Liver (tissue), 9 donors: ENCODE measurements around the gene EFHB. TPM values are rescaled to one million over a fixed set of nuclear protein-coding genes. Genes with fewer than 3 reads are reported as not detected.

ENCODE experiments used
- DNase-seq: peaks from one replicate; pipeline ENCODE4 v3.0.0-alpha.2; 2017; ENCODE audit warnings: low spot score
- H3K27ac ChIP-seq, 2 donors: one replicate each; pipeline ENCODE4 v1.7.0; 2013; ENCODE audit warnings: inconsistent platforms in 2 of 2, low read length in 2 of 2, control low read depth in 1 of 2, low read depth in 1 of 2, mild to moderate bottlenecking in 1 of 2
- H3K27me3 ChIP-seq, 4 donors: one replicate each; pipeline versions ENCODE4 v1.6.1 to v1.7.0; 2013; ENCODE audit warnings: low read length in 3 of 4, inconsistent platforms in 1 of 4, mild to moderate bottlenecking in 1 of 4, moderate library complexity in 1 of 4; ENCODE audit not compliant: control insufficient read depth in 4 of 4, insufficient read depth in 4 of 4
- H3K36me3 ChIP-seq, 4 donors: one replicate each; pipeline versions ENCODE4 v1.6.1 to v1.7.0; 2013; ENCODE audit warnings: low read length in 3 of 4, mild to moderate bottlenecking in 3 of 4, low read depth in 1 of 4, moderate library complexity in 1 of 4; ENCODE audit not compliant: control insufficient read depth in 4 of 4, insufficient read depth in 3 of 4
- H3K4me1 ChIP-seq, 4 donors: one replicate each; pipeline versions ENCODE4 v1.6.1 to v1.7.0; 2013; ENCODE audit warnings: low read length in 3 of 4, mild to moderate bottlenecking in 3 of 4, moderate library complexity in 1 of 4; ENCODE audit not compliant: control insufficient read depth in 4 of 4, insufficient read depth in 4 of 4
- H3K4me3 ChIP-seq, 3 donors: one replicate each; pipeline versions ENCODE4 v1.6.1 to v1.7.0; 2013; ENCODE audit warnings: low read length in 3 of 3, control low read depth in 1 of 3, low read depth in 1 of 3, mild to moderate bottlenecking in 1 of 3
- H3K9ac ChIP-seq, 2 donors: one replicate each; pipeline ENCODE4 v1.7.0; 2013; ENCODE audit warnings: low read length in 2 of 2, mild to moderate bottlenecking in 2 of 2, moderate library complexity in 2 of 2, control low read depth in 1 of 2, low read depth in 1 of 2
- H3K9me3 ChIP-seq, 4 donors: one replicate each; pipeline versions ENCODE4 v1.6.1 to v1.7.0; 2013; ENCODE audit warnings: low read length in 3 of 4; ENCODE audit not compliant: control insufficient read depth in 4 of 4
- EGR1 ChIP-seq, 2 donors: IDR thresholded peaks; 2 replicates each; pipeline ENCODE4 v1.6.1; 2016 to 2018; ENCODE audit warnings: antibody characterized with exemption in 2 of 2, low read depth in 2 of 2
- FOXA1 ChIP-seq: IDR thresholded peaks from 2 replicates; pipeline ENCODE4 v1.6.1; 2016; ENCODE audit warnings: antibody characterized with exemption
- GABPA ChIP-seq, 2 donors: IDR thresholded peaks in 1 of 2; conservative IDR thresholded peaks in 1 of 2; 2 replicates each; pipeline ENCODE4 v1.6.1; 2016; ENCODE audit warnings: antibody characterized with exemption in 2 of 2, mild to moderate bottlenecking in 1 of 2, moderate library complexity in 1 of 2
- HNF4G ChIP-seq: IDR thresholded peaks from 2 replicates; pipeline ENCODE4 v1.6.1; 2016; ENCODE audit warnings: antibody characterized with exemption
- JUND ChIP-seq, 2 donors: IDR thresholded peaks; 2 replicates each; pipeline ENCODE4 v1.6.1; 2016; ENCODE audit warnings: antibody characterized with exemption in 2 of 2
- NR2F2 ChIP-seq: IDR thresholded peaks from 2 replicates; pipeline ENCODE4 v1.6.1; 2016; ENCODE audit warnings: antibody characterized with exemption
- RAD21 ChIP-seq, 2 donors: IDR thresholded peaks; 2 replicates each; pipeline ENCODE4 v1.6.1; 2016; ENCODE audit warnings: antibody characterized with exemption in 2 of 2, mild to moderate bottlenecking in 2 of 2
- RXRA ChIP-seq, 2 donors: IDR thresholded peaks; 2 replicates each; pipeline ENCODE4 v1.6.1; 2017 to 2018; ENCODE audit warnings: antibody characterized with exemption in 2 of 2, mild to moderate bottlenecking in 1 of 2
- SP1 ChIP-seq: IDR thresholded peaks from 2 replicates; pipeline ENCODE4 v1.6.1; 2018; ENCODE audit warnings: antibody characterized with exemption, mild to moderate bottlenecking
- TAF1 ChIP-seq: conservative IDR thresholded peaks from 2 replicates; pipeline ENCODE4 v1.6.1; 2016; ENCODE audit warnings: antibody characterized with exemption, mild to moderate bottlenecking
- YY1 ChIP-seq: IDR thresholded peaks from 2 replicates; pipeline ENCODE4 v1.6.1; 2016; ENCODE audit warnings: antibody characterized with exemption, mild to moderate bottlenecking
- WGBS: extraction: QIAGEN DNeasy Blood & Tissue Kit; methylation state at CpG from one replicate; pipeline ENCODE4 v1.1.7; 2013; 5-methylcytosine and 5-hydroxymethylcytosine counted together
- polyA plus RNA-seq, 2 donors: library from polyadenylated mRNA; stranded (reverse) in 1 of 2; unstranded in 1 of 2; fragments of 200-250 nt in 1 of 2; fragments of >200 nt in 1 of 2; fragmentation: Nextera tagmentation in 1 of 2; extraction: Ambion mirVana in 1 of 2; gene quantifications; one replicate each; pipeline versions ENCODE4 v1.2.1 to v1.2.3, GENCODE V29; 2013 to 2015
- total RNA-seq, 2 donors: library from RNA; depleted of rRNA; stranded (reverse); fragments of >200 nt; gene quantifications; one replicate each; pipeline ENCODE4 v1.2.3, GENCODE V29; 2014
- TF ChIP-seq, protein P1 (sequence below): IDR thresholded peaks from 2 replicates; pipeline ENCODE4 v1.6.1; 2016; ENCODE audit warnings: antibody characterized with exemption
- TF ChIP-seq, protein P2 (sequence below): IDR thresholded peaks from 2 replicates; pipeline ENCODE4 v1.6.1; 2016; ENCODE audit warnings: antibody characterized with exemption, mild to moderate bottlenecking
- TF ChIP-seq, protein P3 (sequence below): IDR thresholded peaks from 2 replicates; pipeline ENCODE4 v1.6.1; 2016; ENCODE audit warnings: antibody characterized with exemption
- donor health status: healthy.
- donor health status: healthy.
- donor health status: healthy.
- donor health status: healthy.
- donor health status: healthy.

The EFHB gene
- total and polyA plus RNA-seq, 4 donors, result 0.05 to 0.37 (median 0.33) TPM; not detected in 1

DNA sequence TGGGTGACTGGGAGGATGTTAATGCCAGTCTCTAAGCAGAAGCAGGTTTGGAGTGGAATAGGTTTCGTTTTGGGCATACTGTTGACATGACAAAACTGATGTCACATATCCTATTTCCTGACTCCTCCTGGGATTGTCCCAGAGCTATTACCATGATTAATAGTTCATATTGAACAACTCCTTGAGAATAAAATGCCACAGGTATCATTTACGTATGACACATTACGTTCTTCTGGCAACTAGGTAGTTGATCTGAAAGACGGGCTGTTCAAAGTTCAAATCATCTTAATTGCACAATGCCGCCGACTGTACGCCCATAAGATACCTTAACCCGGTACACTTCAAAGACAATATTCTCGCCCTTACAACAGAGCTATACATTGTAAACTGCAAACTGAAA, 11.5 kb upstream of the EFHB start (continued):
- TF ChIP-seq, protein P1, sequence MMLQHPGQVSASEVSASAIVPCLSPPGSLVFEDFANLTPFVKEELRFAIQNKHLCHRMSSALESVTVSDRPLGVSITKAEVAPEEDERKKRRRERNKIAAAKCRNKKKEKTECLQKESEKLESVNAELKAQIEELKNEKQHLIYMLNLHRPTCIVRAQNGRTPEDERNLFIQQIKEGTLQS, result no peak

DNA sequence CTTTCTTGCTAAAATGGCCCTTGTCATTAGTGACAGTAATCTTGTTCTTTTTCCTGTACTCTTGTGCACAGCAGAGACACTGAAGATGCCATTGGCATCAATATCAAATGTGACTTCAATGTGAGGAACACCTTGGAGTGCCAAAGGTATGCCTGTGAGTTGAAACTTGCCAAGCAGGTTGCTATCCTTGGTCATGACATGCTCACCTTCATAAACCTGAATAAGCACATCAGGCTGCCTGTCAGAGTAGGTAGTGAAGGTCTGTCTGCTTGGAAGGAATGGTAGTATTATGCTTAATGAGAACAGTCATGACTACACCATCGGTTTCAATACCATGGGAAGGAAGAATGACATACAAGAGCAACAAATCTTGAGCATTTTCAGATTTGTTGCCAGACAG, 6.6 kb upstream of the EFHB start:
- Histone ChIP-seq H3K27ac (no peak overlapping the region), H3K4me3 (no peak overlapping the region), H3K27me3 (no peaks in the 10 kb centered on the region), H3K36me3 (no peaks in the 10 kb centered on the region), H3K4me1 (peaks cover 0 to 3% (median 0%) of the 10 kb centered on the region in 4 donors), H3K9me3 (no peaks in the 10 kb centered on the region), H3K9ac (no peak overlapping the region)
- TF ChIP-seq TAF1, result no peak
- no peak for TF ChIP-seq RXRA (IDR thresholded peaks at IDR 0.05)
- TF ChIP-seq NR2F2, result no peak
- TF ChIP-seq, protein P2, sequence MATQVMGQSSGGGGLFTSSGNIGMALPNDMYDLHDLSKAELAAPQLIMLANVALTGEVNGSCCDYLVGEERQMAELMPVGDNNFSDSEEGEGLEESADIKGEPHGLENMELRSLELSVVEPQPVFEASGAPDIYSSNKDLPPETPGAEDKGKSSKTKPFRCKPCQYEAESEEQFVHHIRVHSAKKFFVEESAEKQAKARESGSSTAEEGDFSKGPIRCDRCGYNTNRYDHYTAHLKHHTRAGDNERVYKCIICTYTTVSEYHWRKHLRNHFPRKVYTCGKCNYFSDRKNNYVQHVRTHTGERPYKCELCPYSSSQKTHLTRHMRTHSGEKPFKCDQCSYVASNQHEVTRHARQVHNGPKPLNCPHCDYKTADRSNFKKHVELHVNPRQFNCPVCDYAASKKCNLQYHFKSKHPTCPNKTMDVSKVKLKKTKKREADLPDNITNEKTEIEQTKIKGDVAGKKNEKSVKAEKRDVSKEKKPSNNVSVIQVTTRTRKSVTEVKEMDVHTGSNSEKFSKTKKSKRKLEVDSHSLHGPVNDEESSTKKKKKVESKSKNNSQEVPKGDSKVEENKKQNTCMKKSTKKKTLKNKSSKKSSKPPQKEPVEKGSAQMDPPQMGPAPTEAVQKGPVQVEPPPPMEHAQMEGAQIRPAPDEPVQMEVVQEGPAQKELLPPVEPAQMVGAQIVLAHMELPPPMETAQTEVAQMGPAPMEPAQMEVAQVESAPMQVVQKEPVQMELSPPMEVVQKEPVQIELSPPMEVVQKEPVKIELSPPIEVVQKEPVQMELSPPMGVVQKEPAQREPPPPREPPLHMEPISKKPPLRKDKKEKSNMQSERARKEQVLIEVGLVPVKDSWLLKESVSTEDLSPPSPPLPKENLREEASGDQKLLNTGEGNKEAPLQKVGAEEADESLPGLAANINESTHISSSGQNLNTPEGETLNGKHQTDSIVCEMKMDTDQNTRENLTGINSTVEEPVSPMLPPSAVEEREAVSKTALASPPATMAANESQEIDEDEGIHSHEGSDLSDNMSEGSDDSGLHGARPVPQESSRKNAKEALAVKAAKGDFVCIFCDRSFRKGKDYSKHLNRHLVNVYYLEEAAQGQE, result no peak
- no peak for DNase-seq
- WGBS, result 88% methylated on average over 1 of the region's 1 CpG

DNA sequence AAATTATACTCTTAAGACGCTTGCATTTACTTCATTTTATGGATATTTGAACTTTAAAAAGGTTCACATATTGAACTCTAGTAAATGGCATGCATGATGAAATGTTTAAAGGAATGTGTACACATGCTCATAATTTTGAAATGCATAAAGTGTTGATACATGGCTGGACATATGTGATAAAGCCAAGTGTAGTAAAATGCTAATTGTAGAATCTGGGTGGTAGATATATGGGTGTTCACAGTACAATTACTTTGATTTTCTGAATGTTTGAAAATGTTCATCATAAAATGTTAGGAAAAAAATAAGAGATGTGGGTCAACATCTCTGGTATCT, 4.2 kb upstream of the EFHB start:
- H3K4me1 ChIP-seq, result no peaks in the 10 kb centered on the region
- DNase-seq, result no peak
- H3K27ac ChIP-seq, result no peak overlapping the region
- TF ChIP-seq RAD21 (IDR thresholded peaks at IDR 0.05), result no peak
- TF ChIP-seq, protein P2, result no peak
- no peak for TF ChIP-seq RXRA (IDR thresholded peaks at IDR 0.05)
- no peak for TF ChIP-seq JUND (IDR thresholded peaks at IDR 0.05)
- no peak for TF ChIP-seq EGR1 (IDR thresholded peaks at IDR 0.05; ENCODE audit: low read depth in 2 of 2)
- no peak for TF ChIP-seq FOXA1
- TF ChIP-seq HNF4G, result no peak
- TF ChIP-seq NR2F2, result no peak
- TF ChIP-seq, protein P3, sequence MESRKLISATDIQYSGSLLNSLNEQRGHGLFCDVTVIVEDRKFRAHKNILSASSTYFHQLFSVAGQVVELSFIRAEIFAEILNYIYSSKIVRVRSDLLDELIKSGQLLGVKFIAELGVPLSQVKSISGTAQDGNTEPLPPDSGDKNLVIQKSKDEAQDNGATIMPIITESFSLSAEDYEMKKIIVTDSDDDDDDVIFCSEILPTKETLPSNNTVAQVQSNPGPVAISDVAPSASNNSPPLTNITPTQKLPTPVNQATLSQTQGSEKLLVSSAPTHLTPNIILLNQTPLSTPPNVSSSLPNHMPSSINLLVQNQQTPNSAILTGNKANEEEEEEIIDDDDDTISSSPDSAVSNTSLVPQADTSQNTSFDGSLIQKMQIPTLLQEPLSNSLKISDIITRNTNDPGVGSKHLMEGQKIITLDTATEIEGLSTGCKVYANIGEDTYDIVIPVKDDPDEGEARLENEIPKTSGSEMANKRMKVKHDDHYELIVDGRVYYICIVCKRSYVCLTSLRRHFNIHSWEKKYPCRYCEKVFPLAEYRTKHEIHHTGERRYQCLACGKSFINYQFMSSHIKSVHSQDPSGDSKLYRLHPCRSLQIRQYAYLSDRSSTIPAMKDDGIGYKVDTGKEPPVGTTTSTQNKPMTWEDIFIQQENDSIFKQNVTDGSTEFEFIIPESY, result no peak
- no peak for TF ChIP-seq SP1
- TF ChIP-seq YY1, result no peak
- TF ChIP-seq GABPA (IDR thresholded peaks at IDR 0.05 in 1 of 2, conservative IDR thresholded peaks at IDR 0.05 in 1 of 2), result no peak
- H3K9me3 ChIP-seq, result no peaks in the 10 kb centered on the region
- no peak overlapping the region for H3K4me3 ChIP-seq
- H3K9ac ChIP-seq, result no peak overlapping the region
- peaks cover 0 to 6% (median under 1%) of the 10 kb centered on the region in 4 donors for H3K27me3 ChIP-seq
- H3K36me3 ChIP-seq, result no peaks in the 10 kb centered on the region
- WGBS, result 89% methylated on average over 1 of the region's 1 CpG
